ENCODE results near the gene ZNF564. TPM values are rescaled to one million over a fixed set of nuclear protein-coding genes. Genes with fewer than 3 reads are reported as not detected.

Gene ZNF564
- total RNA-seq (2021; fragmentation: NEBNext Ultra II Directional; extraction: Animal tissue kit (Norgen Biotek cat#: 25700)) (7.8 and 10.4 TPM in 2 replicates), polyA plus RNA-seq (2011; rRNA removed) (0.89 and 0.91 TPM in 2 replicates), polyA minus RNA-seq (2011; rRNA and poly(A)+ RNA removed) (5.0 and 10.0 TPM in 2 replicates)
- polyA plus RNA-seq (2011; cell fraction: cytosol; rRNA removed), result 1.8 TPM
- 2.8 TPM for polyA plus RNA-seq (2011; cell fraction: nucleus; rRNA removed)
- 2.1 to 3.1 TPM (median 2.2 TPM) in 4 replicates for polyA plus RNA-seq (2012, experiment 1 of 2)
- polyA plus RNA-seq (2012, experiment 2 of 2), result 0.37 TPM
- polyA plus RNA-seq (2013, experiment 1 of 2), result 2.8 TPM
- 2.5 TPM for polyA plus RNA-seq (2013, experiment 2 of 2)
- polyA minus RNA-seq (2011; cell fraction: cytosol; rRNA and poly(A)+ RNA removed), result 5.6 TPM
- polyA minus RNA-seq (2011; cell fraction: nucleus; rRNA and poly(A)+ RNA removed), result 21.2 TPM
- long read RNA-seq, experiment 1, partial matches to known transcripts, result 0 of 5 reads
- long read RNA-seq, experiment 1, other reads (novel, unspliced or antisense), result 4 of 5 reads
- long read RNA-seq, experiment 2, transcript ZNF564-201 (4 exons, 2,935 nt), result major isoform, 10 of 10 reads
- long read RNA-seq, experiment 2, partial matches to known transcripts, result 0 of 10 reads
- long read RNA-seq, experiment 2, other reads (novel, unspliced or antisense), result 0 of 10 reads

DNA sequence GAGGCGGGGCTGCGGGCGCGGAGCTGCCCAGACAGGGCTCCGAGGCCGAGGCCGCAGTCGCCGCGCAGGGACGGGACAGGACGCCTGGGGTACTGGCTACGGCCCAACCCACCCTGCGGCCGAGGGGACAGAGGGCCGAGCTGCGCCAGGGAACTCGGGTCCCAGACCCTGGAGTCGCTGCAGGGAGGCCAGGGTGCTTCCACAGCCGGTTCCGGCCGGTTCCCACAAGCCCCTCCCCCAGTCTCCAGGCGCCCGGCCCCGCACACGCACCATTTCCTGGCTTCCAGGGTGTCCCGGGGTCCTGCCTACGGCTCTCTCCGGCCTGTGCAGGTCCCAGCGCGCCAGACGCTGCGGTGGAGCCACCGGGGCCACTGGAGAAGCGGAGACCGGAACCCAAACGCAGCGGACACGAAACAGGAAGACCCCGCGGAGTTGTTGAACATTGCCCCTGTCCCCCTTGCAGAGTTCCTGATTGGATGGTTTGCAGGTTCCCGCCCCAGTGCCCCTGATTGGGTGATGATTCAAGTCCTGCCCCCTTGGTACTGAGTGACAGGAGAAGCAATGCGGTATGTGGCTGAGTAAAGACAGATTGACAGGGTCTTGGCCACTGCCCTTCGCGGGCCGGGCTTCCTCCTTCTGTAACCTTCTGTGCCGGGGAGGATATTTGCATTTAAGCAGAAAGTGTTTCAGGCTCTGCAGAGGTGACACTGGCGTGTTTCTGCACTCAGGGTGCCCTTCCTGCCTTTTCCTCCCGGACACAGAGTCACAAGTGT lies at the start of gene ZNF564:
ZNF564 (minus strand) TSS at position 423 of the 773 bp plus-strand sequence; CDS start at position 273, 150 bp downstream.
- H3K4me1 ChIP-seq (replicated peaks in 1 of 4; ENCODE audit: control insufficient read depth in 3 of 4, insufficient read depth in 4 of 4, low read length in 3 of 4), result peaks cover 0 to 2% (median 0%) of the 10 kb centered on the region in 4 experiments; a peak in 3 of 7 replicates
- no peaks in the 10 kb centered on the region; the same call in 1 of the 2 replicates for H3K23me2 ChIP-seq (ENCODE audit: low read depth, low read length)
- H3K4me2 ChIP-seq (ENCODE audit: insufficient read depth in 1 of 2, low read depth in 2 of 2, low read length in 2 of 2), result peak within 1 kb of the TSS; percentile 71 to 90
- POLR2A ChIA-PET (ENCODE audit: partially characterized antibody), result interaction anchor here (0.6 to 2.5 kb wide), 11 partner anchors 9 to 395 kb away, joined by 3 to 11 read pairs (median 3); partner anchors contain the start of genes ZNF443, ZNF490, ZNF625 and ZNF791
- WGBS, 2 experiments (ENCODE audit: extremely low coverage in 1 of 2, insufficient coverage in 1 of 2, insufficient read length in 1 of 2, insufficient replicate concordance in 2 of 2, low coverage in 1 of 2, low lambda C conversion rate in 2 of 2, missing lambda C conversion rate in 1 of 2), result 1% methylated on average over 34 of the region's 49 CpGs; no CpG with 5 or more reads in 1 of the 2 experiments
- peak within 1 kb of the TSS; percentile 93; the same call in 1 of the 2 replicates for H3K18ac ChIP-seq (ENCODE audit: extremely low read depth, low read length)
- H3K14ac ChIP-seq (ENCODE audit: insufficient read length), result no peak within 1 kb of the TSS
- H2BK20ac ChIP-seq (ENCODE audit: low read length), result no peak within 1 kb of the TSS
- peak within 1 kb of the TSS; percentile 92; the same call in 1 of the 2 replicates for H2BK15ac ChIP-seq (ENCODE audit: low read length)
- H4K5ac ChIP-seq (ENCODE audit: insufficient read length, low read depth, low read length), result peak within 1 kb of the TSS; percentile 95
- H3K27me3 ChIP-seq (replicated peaks in 1 of 4; ENCODE audit: control insufficient read depth in 3 of 4, extremely low read depth in 1 of 4, insufficient read depth in 3 of 4, low read length in 3 of 4), result no peaks in the 10 kb centered on the region; a peak in 1 of 7 replicates
- CTCF ChIA-PET (ENCODE audit: partially characterized antibody), result interaction anchor here (0.6 to 2.2 kb wide), 5 partner anchors 12 to 586 kb away, joined by 3 to 5 read pairs (median 4); partner anchors contain the start of gene ZNF763
- peak within 1 kb of the TSS; percentile 85 to 88 (median 86) for H3K4me3 ChIP-seq (ENCODE audit: extremely low read depth in 1 of 4, insufficient read depth in 2 of 4, low read depth in 3 of 4, low read length in 4 of 4)
- no peaks in the 10 kb centered on the region for H3K36me3 ChIP-seq (ENCODE audit: control insufficient read depth in 2 of 4, insufficient read depth in 4 of 4, low read length in 3 of 4)
- peak within 1 kb of the TSS; percentile 95 for H3K27ac ChIP-seq (ENCODE audit: low read depth, low read length)
- H3K56ac ChIP-seq (replicated peaks; ENCODE audit: insufficient read length, low read depth, low read length), result peak within 1 kb of the TSS; percentile 52
- peak within 1 kb of the TSS; percentile 72 for H4K91ac ChIP-seq (replicated peaks; ENCODE audit: insufficient read length, low read length)
- H2BK120ac ChIP-seq (replicated peaks; ENCODE audit: low read depth, low read length), result no peak within 1 kb of the TSS
- no peak within 1 kb of the TSS for H2AK5ac ChIP-seq (ENCODE audit: low read depth, low read length)
- H3K9ac ChIP-seq (replicated peaks in 1 of 4; ENCODE audit: extremely low read depth in 1 of 4, low read depth in 3 of 4, low read length in 3 of 4), result peak within 1 kb of the TSS; percentile 85 to 93 (median 88)
- DNase-seq (ENCODE audit: low read depth in 1 of 2, low spot score in 2 of 2) (peak; percentile 90 to 97), FAIRE-seq (peak; percentile 91)
- peak within 1 kb of the TSS; percentile 98 for H2AFZ ChIP-seq (ENCODE audit: low read length)
- H2BK5ac ChIP-seq (ENCODE audit: low read depth, low read length), result peak within 1 kb of the TSS; percentile 97
- H3K9me3 ChIP-seq (ENCODE audit: insufficient read depth in 2 of 2, low read depth in 1 of 2, low read length in 1 of 2), result no peaks in the 10 kb centered on the region
- peaks cover 0 to 33% of the 10 kb centered on the region in 2 experiments; a peak in 2 of 4 replicates for H3K79me2 ChIP-seq (ENCODE audit: control insufficient read depth in 1 of 2, insufficient read depth in 2 of 2, low read length in 2 of 2)
- H3K4ac ChIP-seq (replicated peaks; ENCODE audit: insufficient read length, low read depth, low read length), result no peak within 1 kb of the TSS
- H3K79me1 ChIP-seq (ENCODE audit: low read depth, low read length), result peaks cover 7% of the 10 kb centered on the region; the same call in 1 of the 2 replicates
- no peak within 1 kb of the TSS for H3K23ac ChIP-seq (ENCODE audit: insufficient read length)
- H4K8ac ChIP-seq (ENCODE audit: extremely low read depth, insufficient read depth, low read length), result peak within 1 kb of the TSS; percentile 98
- H4K20me1 ChIP-seq (replicated peaks in 1 of 2; ENCODE audit: control insufficient read depth in 1 of 2, insufficient read depth in 2 of 2, low read length in 2 of 2), result peaks cover 0 to 4% of the 10 kb centered on the region in 2 experiments
- no peak within 1 kb of the TSS for H2BK12ac ChIP-seq (ENCODE audit: low read depth, low read length)
- TF ChIP-seq SIN3A (conservative IDR thresholded peaks at IDR 0.05 in 1 of 2, IDR thresholded peaks at IDR 0.05 in 1 of 2; ENCODE audit: low read depth in 1 of 2, low read length in 2 of 2), result peak in 1 of 2 experiments; percentile 44; a peak in 1 of 4 replicates
- TF ChIP-seq SUZ12 (IDR thresholded peaks at IDR 0.05; ENCODE audit: low read length), result no peak
- no peak for TF ChIP-seq BCL11A (IDR thresholded peaks at IDR 0.05; ENCODE audit: low read depth in 2 of 2, low read length in 2 of 2)
- no peak for TF ChIP-seq HDAC6 (IDR thresholded peaks at IDR 0.05; ENCODE audit: low read depth, low read length)
- no peak for TF ChIP-seq CEBPB (IDR thresholded peaks at IDR 0.05; ENCODE audit: low read depth, low read length)
- TF ChIP-seq, protein P1, sequence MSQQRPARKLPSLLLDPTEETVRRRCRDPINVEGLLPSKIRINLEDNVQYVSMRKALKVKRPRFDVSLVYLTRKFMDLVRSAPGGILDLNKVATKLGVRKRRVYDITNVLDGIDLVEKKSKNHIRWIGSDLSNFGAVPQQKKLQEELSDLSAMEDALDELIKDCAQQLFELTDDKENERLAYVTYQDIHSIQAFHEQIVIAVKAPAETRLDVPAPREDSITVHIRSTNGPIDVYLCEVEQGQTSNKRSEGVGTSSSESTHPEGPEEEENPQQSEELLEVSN (IDR thresholded peaks at IDR 0.05), result peak; percentile 30; the same call in 1 of the 2 replicates
- TF ChIP-seq MAFK (IDR thresholded peaks at IDR 0.05; ENCODE audit: low read depth, low read length), result no peak
